K562 (cell line): ENCODE data around the gene ARHGAP24.

ENCODE experiments used
- AFF1 ChIP-seq, 2 experiments: fragments of 450-650 bp; IDR thresholded peaks; 2 replicates each; pipeline ENCODE4 v1.6.1; 2018; ENCODE audit warnings: mild to moderate bottlenecking in 2 of 2, low read depth in 1 of 2; ENCODE audit not compliant: partially characterized antibody in 2 of 2
- BDP1 ChIP-seq: IDR thresholded peaks from 3 replicates; pipeline ENCODE4 v1.6.1; 2011; ENCODE audit not compliant: insufficient read length, insufficient read depth
- CAMTA2 ChIP-seq: fragments of 250-450 bp; sonication (Bioruptor Pico); conservative IDR thresholded peaks from 2 replicates; pipeline ENCODE4 v1.5.1; 2022
- PBX2 ChIP-seq, 2 experiments: IDR thresholded peaks in 1 of 2; conservative IDR thresholded peaks in 1 of 2; 2 replicates each; pipeline ENCODE4 v1.6.1; 2016; ENCODE audit warnings: low read depth in 2 of 2, mild to moderate bottlenecking in 1 of 2, missing compliant biosample characterization in 1 of 2, missing genetic modification characterization in 1 of 2, moderate library complexity in 1 of 2
- SETDB1 ChIP-seq: IDR thresholded peaks from one replicate; pipeline ENCODE4 v1.6.1; 2012; ENCODE audit warnings: low read length, control low read depth, inconsistent platforms
- TBL1XR1 ChIP-seq, 2 experiments: IDR thresholded peaks; 2 replicates each; pipeline ENCODE4 v1.6.1; 2012; ENCODE audit warnings: improper control_type of control experiment in 2 of 2, low read length in 2 of 2, mild to moderate bottlenecking in 1 of 2
- ZNF274 ChIP-seq: IDR thresholded peaks from 2 replicates; pipeline ENCODE4 v1.6.1; 2011; ENCODE audit warnings: low read depth, mild to moderate bottlenecking, low read length, moderate library complexity, borderline replicate concordance
- TF ChIP-seq, protein P1 (sequence below), 3 experiments: IDR thresholded peaks in 2 of 3; conservative IDR thresholded peaks in 1 of 3; 2 replicates each; pipeline ENCODE4 v1.5.1; 2011 to 2012; ENCODE audit warnings: low read length in 3 of 3, mild to moderate bottlenecking in 3 of 3, control low read depth in 2 of 3, improper control_type of control experiment in 1 of 3, inconsistent platforms in 1 of 3, low read depth in 1 of 3, mixed read lengths in 1 of 3, moderate library complexity in 1 of 3; ENCODE audit not compliant: insufficient read depth in 2 of 3

GRCh38 chr4:85673540-85673939 is 198.6 kb downstream of the ARHGAP24 start:
- no peak for TF ChIP-seq CAMTA2
- no peak for TF ChIP-seq TBL1XR1 (IDR thresholded peaks at IDR 0.05; ENCODE audit: low read length in 2 of 2)
- TF ChIP-seq PBX2 (CRISPR knock-in tag; IDR thresholded peaks at IDR 0.05; ENCODE audit: low read depth), result no peak
- no peak for TF ChIP-seq PBX2 (tag; conservative IDR thresholded peaks at IDR 0.05; ENCODE audit: low read depth)
- TF ChIP-seq ZNF274, result no peak
- TF ChIP-seq SETDB1, result no peak
- TF ChIP-seq, protein P1, sequence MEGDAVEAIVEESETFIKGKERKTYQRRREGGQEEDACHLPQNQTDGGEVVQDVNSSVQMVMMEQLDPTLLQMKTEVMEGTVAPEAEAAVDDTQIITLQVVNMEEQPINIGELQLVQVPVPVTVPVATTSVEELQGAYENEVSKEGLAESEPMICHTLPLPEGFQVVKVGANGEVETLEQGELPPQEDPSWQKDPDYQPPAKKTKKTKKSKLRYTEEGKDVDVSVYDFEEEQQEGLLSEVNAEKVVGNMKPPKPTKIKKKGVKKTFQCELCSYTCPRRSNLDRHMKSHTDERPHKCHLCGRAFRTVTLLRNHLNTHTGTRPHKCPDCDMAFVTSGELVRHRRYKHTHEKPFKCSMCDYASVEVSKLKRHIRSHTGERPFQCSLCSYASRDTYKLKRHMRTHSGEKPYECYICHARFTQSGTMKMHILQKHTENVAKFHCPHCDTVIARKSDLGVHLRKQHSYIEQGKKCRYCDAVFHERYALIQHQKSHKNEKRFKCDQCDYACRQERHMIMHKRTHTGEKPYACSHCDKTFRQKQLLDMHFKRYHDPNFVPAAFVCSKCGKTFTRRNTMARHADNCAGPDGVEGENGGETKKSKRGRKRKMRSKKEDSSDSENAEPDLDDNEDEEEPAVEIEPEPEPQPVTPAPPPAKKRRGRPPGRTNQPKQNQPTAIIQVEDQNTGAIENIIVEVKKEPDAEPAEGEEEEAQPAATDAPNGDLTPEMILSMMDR (IDR thresholded peaks at IDR 0.05 in 2 of 3, conservative IDR thresholded peaks at IDR 0.05 in 1 of 3; ENCODE audit: insufficient read depth in 2 of 3, low read depth in 1 of 3, low read length in 3 of 3), result no peak
- no peak for TF ChIP-seq BDP1
- TF ChIP-seq AFF1 (IDR thresholded peaks at IDR 0.05; ENCODE audit: low read depth in 1 of 2, partially characterized antibody in 2 of 2), result no peak
